Spinal cord (tissue), 10 donors: ENCODE data around the gene PLXNA3. TPM values are rescaled to one million over a fixed set of nuclear protein-coding genes. Genes with fewer than 3 reads are reported as not detected.

ENCODE experiments used
- DNase-seq, 6 donors: peaks; one replicate each; pipeline versions ENCODE4 v3.0.0 to v3.0.0-alpha.2; 2013 to 2015; ENCODE audit warnings: low spot score in 6 of 6, low read depth in 4 of 6
- H3K27ac ChIP-seq: one replicate; pipeline ENCODE4 v1.5.1; 2013; ENCODE audit warnings: low read depth, low read length, control low read depth
- H3K27me3 ChIP-seq: one replicate; pipeline ENCODE4 v1.6.1; 2013; ENCODE audit warnings: low read length; ENCODE audit not compliant: control insufficient read depth, insufficient read depth
- H3K36me3 ChIP-seq: one replicate; pipeline ENCODE4 v1.6.1; 2013; ENCODE audit warnings: low read length; ENCODE audit not compliant: control insufficient read depth, insufficient read depth
- H3K4me1 ChIP-seq: one replicate; pipeline ENCODE4 v1.6.1; 2013; ENCODE audit warnings: low read length; ENCODE audit not compliant: control insufficient read depth, insufficient read depth
- H3K4me3 ChIP-seq: one replicate; pipeline ENCODE4 v1.5.1; 2013; ENCODE audit warnings: low read depth, low read length, control low read depth
- H3K9me3 ChIP-seq: one replicate; pipeline ENCODE4 v1.6.1; 2013; ENCODE audit warnings: low read length; ENCODE audit not compliant: control insufficient read depth, insufficient read depth
- WGBS: methylation state at CpG from one replicate; pipeline ENCODE4 v1.1.5; 2013; ENCODE audit warnings: missing lambda C conversion rate; ENCODE audit not compliant: insufficient coverage; 5-methylcytosine and 5-hydroxymethylcytosine counted together
- polyA plus RNA-seq, 2 donors: library from polyadenylated mRNA; unstranded; fragments of 120-200 nt; gene quantifications; one replicate each; pipeline ENCODE4 v1.2.1, GENCODE V29; 2013; ENCODE audit not compliant: insufficient read length in 2 of 2
- total RNA-seq, 2 donors: library from RNA; depleted of rRNA in 1 of 2; stranded (reverse); fragments of 120-200 nt in 1 of 2; fragments of >200 nt in 1 of 2; gene quantifications; one replicate each; pipeline versions ENCODE4 v1.2.3 to v1.2.4, GENCODE V29; 2013 to 2014
- donor health status: healthy.

Gene PLXNA3
- total and polyA plus RNA-seq, 4 donors = 13.3 to 127 (median 58.8) TPM

GRCh38 chrX:154472685-154473632 lies 14.9 kb downstream of the PLXNA3 start:
- H3K36me3 ChIP-seq = peaks cover 57% of the 10 kb centered on the region
- H3K27ac ChIP-seq = no peak overlapping the region
- WGBS = 79% methylated on average over 24 of the region's 28 CpGs
- H3K27me3 ChIP-seq = no peaks in the 10 kb centered on the region
- DNase-seq = no peak
- H3K9me3 ChIP-seq = no peaks in the 10 kb centered on the region
- H3K4me3 ChIP-seq = no peak overlapping the region
- peaks cover 8% of the 10 kb centered on the region for H3K4me1 ChIP-seq

GRCh38 chrX:154473683-154474082 lies 15.6 kb downstream of the PLXNA3 start:
- peaks cover 13% of the 10 kb centered on the region for H3K4me1 ChIP-seq
- no peaks in the 10 kb centered on the region for H3K9me3 ChIP-seq
- no peaks in the 10 kb centered on the region for H3K27me3 ChIP-seq
- DNase-seq = no peak
- 40% methylated on average over 1 of the region's 7 CpGs for WGBS
- no peak overlapping the region for H3K4me3 ChIP-seq
- no peak overlapping the region for H3K27ac ChIP-seq
- H3K36me3 ChIP-seq = peaks cover 50% of the 10 kb centered on the region

GRCh38 chrX:154476821-154477220 lies 18.7 kb downstream of the PLXNA3 start:
- Histone ChIP-seq H3K9me3 (no peaks in the 10 kb centered on the region), H3K4me1 (peaks cover 21% of the 10 kb centered on the region), H3K4me3 (no peak overlapping the region), H3K36me3 (peaks cover 18% of the 10 kb centered on the region), H3K27me3 (no peaks in the 10 kb centered on the region), H3K27ac (no peak overlapping the region)
- no peak for DNase-seq
- WGBS = 76% methylated on average over 7 of the region's 8 CpGs

- Histone ChIP-seq H3K4me3 (peak overlapping the region; percentile 44), H3K36me3 (peaks cover 11% of the 10 kb centered on the region), H3K4me1 (peaks cover 21% of the 10 kb centered on the region), H3K9me3 (no peaks in the 10 kb centered on the region), H3K27me3 (no peaks in the 10 kb centered on the region), H3K27ac (no peak overlapping the region)
- peak in 1 of 6 donors; percentile 5 for DNase-seq
- WGBS = 64% methylated on average over 20 of the region's 24 CpGs
These were observed 19.9 kb downstream of the PLXNA3 start for GRCh38 chrX:154477891-154478477.

- H3K27ac ChIP-seq = peak within 1 kb of the TSS; percentile 25
- peak within 1 kb of the TSS; percentile 44 for H3K4me3 ChIP-seq
- peak; percentile 56 to 95 (median 68) for DNase-seq
- no peaks in the 10 kb centered on the region for H3K9me3 ChIP-seq
- peaks cover 8% of the 10 kb centered on the region for H3K36me3 ChIP-seq
- H3K4me1 ChIP-seq = peaks cover 21% of the 10 kb centered on the region
- 31% methylated on average over 85 of the region's 85 CpGs for WGBS
- no peaks in the 10 kb centered on the region for H3K27me3 ChIP-seq
These were observed 20.9 kb downstream of the PLXNA3 start, which contains the start of gene LAGE3 for GRCh38 chrX:154478728-154479622. LAGE3 (minus strand) TSS chrX:154479281; CDS start chrX:154478915, 366 bp downstream.

GRCh38 chrX:154481195-154481594 lies 23.1 kb downstream of the PLXNA3 start:
- 92% methylated on average over 2 of the region's 5 CpGs for WGBS
- no peak overlapping the region for H3K4me3 ChIP-seq
- peaks cover 39% of the 10 kb centered on the region for H3K4me1 ChIP-seq
- no peaks in the 10 kb centered on the region for H3K27me3 ChIP-seq
- peaks cover 20% of the 10 kb centered on the region for H3K36me3 ChIP-seq
- H3K9me3 ChIP-seq = no peaks in the 10 kb centered on the region
- DNase-seq = no peak
- H3K27ac ChIP-seq = no peak overlapping the region

GRCh38 chrX:154481911-154482601 lies 24.0 kb downstream of the PLXNA3 start:
- no peak for DNase-seq
- Histone ChIP-seq H3K36me3 (peaks cover 20% of the 10 kb centered on the region), H3K4me1 (peaks cover 38% of the 10 kb centered on the region), H3K4me3 (no peak overlapping the region), H3K27ac (no peak overlapping the region), H3K27me3 (no peaks in the 10 kb centered on the region), H3K9me3 (no peaks in the 10 kb centered on the region)
- 64% methylated on average over 12 of the region's 14 CpGs for WGBS

GRCh38 chrX:154482786-154483185 lies 24.7 kb downstream of the PLXNA3 start:
- Histone ChIP-seq H3K27me3 (no peaks in the 10 kb centered on the region), H3K36me3 (peaks cover 24% of the 10 kb centered on the region), H3K27ac (no peak overlapping the region), H3K4me1 (peaks cover 42% of the 10 kb centered on the region), H3K4me3 (no peak overlapping the region), H3K9me3 (no peaks in the 10 kb centered on the region)
- 69% methylated on average over 7 of the region's 7 CpGs for WGBS
- no peak for DNase-seq

- Histone ChIP-seq H3K4me1 (peaks cover 36% of the 10 kb centered on the region), H3K9me3 (no peaks in the 10 kb centered on the region), H3K4me3 (no peak overlapping the region), H3K27ac (no peak overlapping the region), H3K36me3 (peaks cover 30% of the 10 kb centered on the region), H3K27me3 (no peaks in the 10 kb centered on the region)
- no peak for DNase-seq
- 63% methylated on average over 6 of the region's 7 CpGs for WGBS
These were observed 25.2 kb downstream of the PLXNA3 start for GRCh38 chrX:154483325-154483724.
